Melanocyte of skin (primary cell): ENCODE measurements around the gene CHST7. TPM values are rescaled to one million over a fixed set of nuclear protein-coding genes. Genes with fewer than 3 reads are reported as not detected.

Source experiments
- small RNA-seq, 2 donors: library from RNA; depleted of rRNA; stranded (forward); fragments of <200 nt; gene quantifications; one replicate each; pipeline ENCODE3, GENCODE V24; 2012
- total RNA-seq, 2 donors: library from RNA; depleted of rRNA; stranded (reverse); fragments of >200 nt; gene quantifications; 2 replicates each; pipeline ENCODE4 v1.2.3, GENCODE V29; 2012

CHST7 gene, protein sequence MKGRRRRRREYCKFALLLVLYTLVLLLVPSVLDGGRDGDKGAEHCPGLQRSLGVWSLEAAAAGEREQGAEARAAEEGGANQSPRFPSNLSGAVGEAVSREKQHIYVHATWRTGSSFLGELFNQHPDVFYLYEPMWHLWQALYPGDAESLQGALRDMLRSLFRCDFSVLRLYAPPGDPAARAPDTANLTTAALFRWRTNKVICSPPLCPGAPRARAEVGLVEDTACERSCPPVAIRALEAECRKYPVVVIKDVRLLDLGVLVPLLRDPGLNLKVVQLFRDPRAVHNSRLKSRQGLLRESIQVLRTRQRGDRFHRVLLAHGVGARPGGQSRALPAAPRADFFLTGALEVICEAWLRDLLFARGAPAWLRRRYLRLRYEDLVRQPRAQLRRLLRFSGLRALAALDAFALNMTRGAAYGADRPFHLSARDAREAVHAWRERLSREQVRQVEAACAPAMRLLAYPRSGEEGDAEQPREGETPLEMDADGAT
- total RNA-seq = 1 to 10 TPM; 2.3 to 2.8 TPM

GRCh38 chrX:46573331-46573891, at the start of gene CHST7:
Gene CHST7 (plus strand): TSS chrX:46573765. CDS start chrX:46573932, 167 bp downstream.

GRCh38 chrX:46545111-46546005, 28.2 kb upstream of the CHST7 start, which contains the start of gene ZNF674:
Gene ZNF674 (minus strand): TSS chrX:46545421. CDS start chrX:46542087, 3,334 bp downstream.

Small RNA genes within 50 kb of the gene (small RNA-seq; reads per million reads assigned to genes)
- gene RF00017 = 0 reads per million in 2 donors

Other genes with a start within 250 kb of the CHST7 start
- gene ZNF674, start 28.3 kb upstream of the CHST7 start, total RNA-seq = 1 to 10 TPM; 2.3 to 2.4 TPM
- gene SLC9A7, start 185.4 kb downstream of the CHST7 start, total RNA-seq = under 1 TPM; 0.34 to 1.00 TPM